Fibroblast of skin of left quadriceps (primary cell): ENCODE data around the gene BCAR3.
A peak's percentile ranks its signal among the peaks of the same experiment; 100 is the strongest.

Experiments used
- DNase-seq, 2 experiments: peaks; one replicate each; pipeline ENCODE4 v3.0.0-alpha.2; 2013; ENCODE audit warnings: low read depth in 2 of 2

BCAR3 gene

DNA sequence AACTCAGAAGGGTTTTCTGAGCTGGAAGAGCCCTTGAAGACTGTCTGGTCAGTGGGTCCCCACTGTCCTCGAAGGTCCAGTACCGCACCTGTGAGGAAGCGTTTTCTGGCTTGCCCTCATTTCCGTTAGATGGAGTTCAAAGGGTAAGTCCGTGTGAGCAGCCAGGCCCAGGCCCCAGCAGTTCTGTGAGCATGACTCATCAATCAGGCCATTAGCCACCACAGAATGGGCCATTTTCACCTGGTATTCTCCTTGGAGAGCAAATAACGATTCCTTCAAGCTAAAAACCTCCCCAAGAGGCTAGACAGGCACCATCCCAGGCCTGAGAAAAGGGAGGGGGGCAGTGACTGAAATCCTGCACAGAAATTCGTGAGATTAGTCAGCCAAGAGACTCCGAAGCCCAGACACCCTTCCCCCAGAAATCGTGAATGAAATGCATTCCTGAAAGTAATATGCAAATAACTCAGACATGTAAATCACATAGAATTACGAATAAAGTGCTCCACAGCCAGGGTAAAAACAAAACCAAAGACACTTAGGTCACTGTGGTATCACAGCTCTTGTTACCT is 66.0 kb downstream of the BCAR3 start:
- peak; percentile 87 to 89 for DNase-seq

- peak; percentile 95 for DNase-seq
These were observed 66.6 kb downstream of the BCAR3 start for GRCh38 chr1:93614986-93615581.

DNA sequence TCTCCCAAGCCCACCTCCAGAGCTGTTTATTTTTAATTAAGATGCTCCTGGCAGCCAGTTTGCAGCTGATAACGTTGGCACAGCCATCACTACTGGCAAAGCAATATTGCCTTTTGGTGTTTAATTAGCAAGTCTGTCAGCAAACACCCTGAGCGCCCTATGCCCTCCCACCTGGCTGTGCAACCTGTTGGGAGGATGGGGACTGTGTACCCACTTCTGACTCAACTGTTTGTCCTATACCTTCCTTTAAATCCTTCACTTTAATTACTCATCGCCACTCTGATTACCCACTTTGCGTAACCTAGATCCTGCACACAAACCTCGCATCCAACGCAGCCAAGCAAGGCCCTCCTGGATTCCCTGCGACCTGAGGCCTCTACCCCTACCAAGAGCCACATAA is 67.1 kb downstream of the BCAR3 start:
- DNase-seq = no peak

GRCh38 chr1:93613898-93614297 is 67.7 kb downstream of the BCAR3 start:
- no peak for DNase-seq

- no peak for DNase-seq
These were observed 69.1 kb downstream of the BCAR3 start for GRCh38 chr1:93612510-93612909.

DNA sequence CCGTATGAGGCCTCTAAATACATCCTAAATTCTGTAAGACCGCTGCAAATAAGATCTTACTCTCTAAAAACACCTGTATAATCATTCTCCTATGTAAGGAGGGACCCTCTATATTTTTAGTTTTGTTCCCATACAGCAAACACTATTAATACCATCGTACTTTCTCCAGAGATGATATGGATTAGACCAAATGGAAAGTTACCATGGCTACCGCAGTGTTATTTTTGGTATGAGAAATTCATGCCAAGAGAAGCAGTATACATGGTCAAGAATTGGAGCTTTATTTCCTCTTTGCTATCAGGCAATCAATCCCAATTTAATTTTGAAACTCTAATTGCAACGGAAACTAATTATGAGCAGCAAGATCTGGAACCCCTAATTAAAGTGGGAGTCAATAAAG is 70.0 kb downstream of the BCAR3 start:
- no peak for DNase-seq

- no peak for DNase-seq
These were observed 72.1 kb downstream of the BCAR3 start for GRCh38 chr1:93609536-93609935.

GRCh38 chr1:93608187-93609109 is 73.2 kb downstream of the BCAR3 start:
- peak; percentile 61 to 67 for DNase-seq

DNA sequence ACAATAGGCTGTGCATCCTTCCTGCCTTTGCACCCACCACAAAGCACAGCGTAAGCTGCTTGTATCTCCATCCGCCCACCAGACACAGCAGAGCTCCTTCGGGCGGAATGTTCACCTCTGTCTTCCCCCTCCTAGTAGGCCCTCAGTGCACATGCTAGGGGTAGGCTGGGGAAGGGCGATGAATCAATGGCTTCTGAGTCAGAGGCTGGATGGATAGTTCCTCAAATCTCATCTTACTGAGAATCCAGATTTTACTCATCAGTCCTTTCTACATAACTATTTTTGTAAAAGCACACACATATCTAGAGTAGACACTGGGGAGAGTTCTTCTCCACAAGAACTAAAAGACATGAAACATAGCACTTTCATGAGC is 73.8 kb downstream of the BCAR3 start:
- DNase-seq = no peak

DNA sequence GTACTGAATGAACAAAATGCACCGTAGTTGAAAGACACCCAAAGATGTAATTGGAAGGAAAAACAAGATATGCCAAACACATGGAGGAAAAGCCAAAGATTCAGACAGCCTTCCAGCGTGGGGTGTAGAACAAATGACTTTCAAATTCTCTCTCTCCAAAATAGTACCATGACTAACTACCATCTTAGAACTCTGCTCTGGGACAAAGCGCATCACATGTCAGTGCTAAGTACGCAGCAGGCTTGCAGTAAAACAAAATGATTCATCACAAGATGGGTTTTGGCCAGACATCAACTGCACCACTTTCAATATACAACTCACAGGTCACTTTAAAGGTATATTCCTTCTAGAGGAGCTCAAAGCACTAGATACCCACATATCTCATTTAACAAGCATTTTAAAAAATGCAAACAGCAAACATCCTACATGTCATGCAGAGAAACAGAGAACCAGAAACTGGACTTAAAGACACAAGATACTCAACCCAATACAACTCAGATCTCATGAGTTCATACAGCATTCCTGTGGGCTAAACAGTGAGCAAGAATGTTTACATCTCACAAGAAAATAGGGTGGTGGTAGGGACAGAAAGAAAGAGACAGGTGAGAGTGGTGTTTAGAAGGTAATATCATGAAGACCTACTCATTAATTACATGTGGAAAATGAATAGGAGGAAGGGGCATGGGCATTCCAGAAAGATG is 75.7 kb downstream of the BCAR3 start:
- DNase-seq = peak; percentile 70 to 74

DNA sequence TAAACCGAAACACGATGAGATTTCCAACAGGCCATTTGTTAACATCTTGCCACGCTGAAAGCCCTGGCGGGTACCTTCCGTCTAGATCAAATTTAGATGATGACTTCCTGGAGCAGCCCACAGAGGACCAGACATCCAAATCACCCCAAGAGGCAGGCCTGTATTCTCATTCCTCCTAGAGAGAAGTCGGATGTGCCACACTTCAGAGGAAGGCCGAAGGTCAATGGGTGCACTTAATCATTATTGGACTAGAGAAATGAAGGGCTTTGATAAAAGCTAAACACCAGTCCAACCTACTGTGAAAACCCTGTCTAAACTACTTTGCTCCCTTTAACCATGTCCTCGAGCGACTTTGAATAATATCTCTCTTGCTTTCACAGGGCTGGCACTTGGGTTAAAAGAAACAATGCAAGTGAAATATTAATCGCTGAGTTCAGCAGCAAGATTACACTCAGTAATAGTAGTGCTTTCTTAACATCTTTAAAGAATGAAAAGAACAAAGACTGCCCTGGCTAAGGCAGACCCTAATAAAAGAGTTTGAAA is 76.5 kb downstream of the BCAR3 start:
- DNase-seq = no peak

GRCh38 chr1:93604411-93604810 is 77.2 kb downstream of the BCAR3 start:
- DNase-seq = no peak

DNA sequence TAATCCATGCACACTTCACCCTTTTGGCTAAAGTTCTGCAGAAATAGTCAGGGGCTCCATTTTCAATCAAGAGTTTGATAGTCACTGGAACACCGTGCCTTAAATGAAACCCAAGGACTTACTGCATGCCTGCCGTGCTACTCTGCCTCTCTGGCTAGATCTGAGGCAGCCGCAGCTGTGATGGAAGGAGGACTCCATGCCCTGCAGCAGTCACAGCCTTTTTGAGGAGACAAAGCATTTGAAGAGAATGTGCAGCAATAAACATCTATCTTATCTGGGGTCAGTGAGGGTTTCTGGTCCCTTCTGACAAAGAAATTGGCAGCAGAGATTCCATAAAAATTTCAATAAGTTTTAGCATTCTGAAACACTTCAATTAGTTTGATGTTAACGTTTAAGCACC is 78.0 kb downstream of the BCAR3 start:
- DNase-seq = no peak

DNA sequence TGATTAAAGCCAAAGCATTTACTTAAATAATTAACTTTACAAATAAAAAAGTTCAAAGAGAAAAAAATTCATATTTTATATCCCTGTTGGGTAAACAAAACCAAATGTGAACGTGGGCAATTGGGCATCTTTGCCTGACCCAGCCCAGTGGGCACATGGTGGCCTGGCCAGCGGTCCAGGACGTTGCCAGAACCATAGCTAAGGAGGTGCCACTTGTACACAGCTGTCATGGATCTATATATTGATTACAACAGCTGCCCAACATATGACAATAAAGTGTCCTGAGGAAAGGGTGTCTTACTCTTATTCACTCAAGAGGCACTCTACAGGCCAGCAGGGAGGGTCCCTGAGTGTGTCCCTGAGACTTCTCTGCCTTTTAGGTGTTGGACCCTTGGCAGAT is 78.5 kb downstream of the BCAR3 start:
- DNase-seq = no peak

- DNase-seq = no peak
These were observed 79.5 kb downstream of the BCAR3 start for GRCh38 chr1:93602101-93602500.

GRCh38 chr1:93601686-93602085 is 80.0 kb downstream of the BCAR3 start:
- DNase-seq = no peak

DNA sequence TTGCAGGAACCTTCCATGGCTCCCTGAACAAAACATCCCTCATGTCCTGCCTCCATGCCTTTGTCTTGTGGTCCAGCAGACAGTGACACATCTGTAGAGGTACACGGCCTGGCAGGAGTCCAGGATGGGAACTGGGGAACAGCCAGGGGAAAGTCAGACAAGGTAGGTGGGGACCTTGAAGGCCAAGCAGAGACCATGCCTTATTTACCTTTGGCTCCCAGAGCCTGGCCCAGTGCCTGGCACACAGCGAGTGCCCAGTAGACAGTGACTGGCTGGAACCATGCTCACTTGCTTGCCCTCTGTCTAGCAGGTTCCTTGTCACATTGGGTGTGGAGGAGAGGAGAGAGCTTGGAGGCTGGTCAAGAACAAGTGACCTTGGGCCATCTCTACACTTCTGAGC is 81.0 kb downstream of the BCAR3 start:
- no peak for DNase-seq

GRCh38 chr1:93599479-93599878 is 82.2 kb downstream of the BCAR3 start:
- no peak for DNase-seq

DNA sequence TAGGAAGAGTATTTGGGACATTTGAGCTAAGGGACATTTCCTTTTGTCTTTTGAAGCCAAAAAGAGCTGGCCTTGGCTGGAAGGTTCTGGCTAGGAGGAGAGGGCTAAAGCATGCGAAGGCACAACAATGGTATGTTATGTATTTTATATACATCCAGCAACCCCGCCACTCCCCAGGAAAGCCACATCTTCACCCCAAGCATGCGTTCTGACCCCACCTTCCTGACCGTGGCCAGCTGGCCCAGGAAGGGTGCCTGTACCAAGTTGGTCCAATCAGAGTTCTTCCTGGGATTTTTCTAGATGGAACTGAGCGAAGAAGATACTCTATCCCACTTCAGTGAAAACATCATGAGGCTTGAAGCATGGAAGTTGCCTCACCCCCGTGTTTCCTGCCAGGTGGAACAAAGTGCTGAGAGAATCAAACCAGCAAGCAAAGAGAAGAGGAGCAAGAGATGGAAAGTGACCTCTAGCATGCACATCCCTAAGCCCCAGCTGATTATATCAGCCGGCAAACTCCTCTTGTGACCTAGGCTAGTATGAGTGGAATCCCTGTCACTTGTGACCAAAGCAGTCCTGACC is 82.7 kb downstream of the BCAR3 start:
- no peak for DNase-seq

GRCh38 chr1:93598396-93598795 is 83.2 kb downstream of the BCAR3 start:
- DNase-seq = no peak

DNA sequence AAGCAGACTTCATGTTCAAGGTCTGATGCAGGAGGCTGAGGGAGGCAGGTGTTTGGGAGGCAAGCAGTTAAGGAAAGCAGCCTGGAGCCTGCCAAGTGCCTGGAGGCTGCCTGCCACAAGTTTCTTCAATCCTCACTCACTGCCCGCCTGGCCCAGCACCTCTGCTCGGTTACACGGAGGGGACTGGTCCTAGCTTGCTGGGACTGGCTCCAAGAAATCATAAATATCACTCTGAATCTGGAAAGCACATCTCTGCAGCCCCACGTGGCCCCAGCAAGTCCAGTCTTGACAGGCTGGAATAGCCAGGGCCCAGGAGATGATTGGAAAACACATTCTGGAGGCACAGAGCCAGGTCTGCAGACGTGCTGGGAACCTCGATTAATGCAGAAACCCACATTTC is 83.9 kb downstream of the BCAR3 start:
- peak; percentile 39 to 43 for DNase-seq
